Tibial nerve (tissue), 4 donors: ENCODE data around the gene SLC16A10. TPM values are rescaled to one million over a fixed set of nuclear protein-coding genes. Genes with fewer than 3 reads are reported as not detected.
"Not testable (repeated sequence)": the region's sequence is repeated elsewhere in the genome, so short reads cannot be mapped to it uniquely, and the experiment has no call there.

Source experiments
- DNase-seq, 2 donors: peaks; one replicate each; pipeline ENCODE4 v3.0.0-alpha.2; 2019; ENCODE audit warnings: low spot score in 2 of 2
- H3K27ac ChIP-seq, 4 donors: fragments of 200-600 bp; sonication (generic) in 3 of 4; one replicate each; pipeline ENCODE4 v1.5.1; 2017 to 2019; ENCODE audit warnings: mild to moderate bottlenecking in 1 of 4
- H3K27me3 ChIP-seq, 2 donors: fragments of 200-600 bp; sonication (generic) in 1 of 2; one replicate each; pipeline versions ENCODE4 v1.5.1 to v1.6.0; 2017 to 2019
- H3K36me3 ChIP-seq, 3 donors: fragments of 200-600 bp; sonication (generic); one replicate each; pipeline ENCODE4 v1.5.1; 2018 to 2019
- H3K4me1 ChIP-seq, 4 donors: fragments of 200-600 bp; sonication (generic) in 3 of 4; one replicate each; pipeline ENCODE4 v1.5.1; 2017 to 2019
- H3K4me3 ChIP-seq, 4 donors: fragments of 200-600 bp; sonication (generic) in 3 of 4; one replicate each; pipeline ENCODE4 v1.5.1; 2017 to 2019; ENCODE audit warnings: mild to moderate bottlenecking in 1 of 4, moderate library complexity in 1 of 4
- H3K9me3 ChIP-seq, 4 donors: fragments of 200-600 bp; sonication (generic) in 3 of 4; one replicate each; pipeline ENCODE4 v1.5.1; 2017 to 2019
- EP300 ChIP-seq, 2 donors: sonication (generic); formaldehyde crosslinking; IDR thresholded peaks; one replicate each; pipeline ENCODE4 v1.6.1; 2017; ENCODE audit warnings: antibody characterized with exemption in 2 of 2, mild to moderate bottlenecking in 1 of 2
- POLR2A ChIP-seq, 2 donors: fragments of 450-650 bp; IDR thresholded peaks; one replicate each; pipeline ENCODE4 v1.6.1; 2017; ENCODE audit warnings: antibody characterized with exemption in 2 of 2, mild to moderate bottlenecking in 2 of 2, moderate library complexity in 2 of 2
- WGBS, 2 donors: methylation state at CpG; one replicate each; pipeline ENCODE4 v1.1.5; 2018; 5-methylcytosine and 5-hydroxymethylcytosine counted together
- total RNA-seq, 4 donors: library from RNA; depleted of rRNA; stranded (reverse); fragments of >200 nt; gene quantifications; one replicate each; pipeline ENCODE4 v1.1.0, GENCODE V29; 2016
- TF ChIP-seq, protein P1 (sequence below), 5 experiments: fragments of 200-600 bp in 3 of 5; fragments of 450-650 bp in 2 of 5; sonication (generic) in 3 of 5; IDR thresholded peaks; one replicate each; pipeline ENCODE4 v1.5.1; 2016 to 2019; ENCODE audit warnings: antibody characterized with exemption in 5 of 5, mild to moderate bottlenecking in 3 of 5, moderate library complexity in 2 of 5

The SLC16A10 gene
- total RNA-seq, 4 donors from 2014 or later: 0.20 to 32.7 (median 1.3) TPM

DNA sequence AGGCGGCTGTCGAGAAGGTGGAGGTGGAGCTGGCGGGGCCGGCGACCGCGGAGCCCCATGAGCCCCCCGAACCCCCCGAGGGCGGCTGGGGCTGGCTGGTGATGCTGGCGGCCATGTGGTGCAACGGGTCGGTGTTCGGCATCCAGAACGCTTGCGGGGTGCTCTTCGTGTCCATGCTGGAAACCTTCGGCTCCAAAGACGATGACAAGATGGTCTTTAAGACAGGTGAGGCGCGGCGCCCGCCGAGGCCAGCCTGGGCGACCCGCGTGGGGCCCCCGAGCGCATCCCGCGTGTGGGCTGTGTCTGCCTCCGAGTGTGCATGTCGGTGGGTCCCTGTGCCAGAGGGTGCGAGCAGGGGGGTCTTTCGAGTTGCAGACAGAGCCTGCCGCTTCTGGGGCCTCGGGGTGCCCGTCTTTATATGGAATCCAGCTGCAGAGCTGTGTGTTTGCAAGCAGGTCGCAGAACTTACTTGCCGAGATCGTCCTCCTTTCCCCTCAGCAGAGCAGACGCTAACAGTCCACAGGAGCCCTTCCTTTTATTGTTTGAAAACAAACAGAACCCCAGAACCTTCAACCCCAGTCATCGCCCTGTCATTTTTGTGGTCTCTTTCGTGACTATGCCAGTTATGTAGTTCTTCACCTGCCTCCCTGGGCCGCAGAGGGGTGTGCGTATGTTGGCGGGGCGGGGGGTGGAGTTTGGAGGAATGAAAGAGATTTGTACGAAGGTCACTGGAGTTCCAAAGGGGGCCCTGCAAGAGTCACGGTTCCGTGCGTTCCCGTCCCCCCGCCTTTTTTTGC lies 766 bp downstream of the SLC16A10 start:
- Histone ChIP-seq H3K4me3 (peak overlapping the region; percentile 24 to 57 (median 43)), H3K4me1 (peaks cover 0 to 23% (median 0%) of the 10 kb centered on the region in 4 donors), H3K27me3 (peaks cover 0 to 64% of the 10 kb centered on the region in 2 donors), H3K36me3 (no peaks in the 10 kb centered on the region), H3K27ac (no peak overlapping the region), H3K9me3 (no peaks in the 10 kb centered on the region)
- 2% methylated on average over 29 to 44 of the region's 54 CpGs for WGBS, 2 donors
- TF ChIP-seq EP300 (IDR thresholded peaks at IDR 0.05) (no peak), POLR2A (IDR thresholded peaks at IDR 0.05) (no peak)
- TF ChIP-seq, protein P1, sequence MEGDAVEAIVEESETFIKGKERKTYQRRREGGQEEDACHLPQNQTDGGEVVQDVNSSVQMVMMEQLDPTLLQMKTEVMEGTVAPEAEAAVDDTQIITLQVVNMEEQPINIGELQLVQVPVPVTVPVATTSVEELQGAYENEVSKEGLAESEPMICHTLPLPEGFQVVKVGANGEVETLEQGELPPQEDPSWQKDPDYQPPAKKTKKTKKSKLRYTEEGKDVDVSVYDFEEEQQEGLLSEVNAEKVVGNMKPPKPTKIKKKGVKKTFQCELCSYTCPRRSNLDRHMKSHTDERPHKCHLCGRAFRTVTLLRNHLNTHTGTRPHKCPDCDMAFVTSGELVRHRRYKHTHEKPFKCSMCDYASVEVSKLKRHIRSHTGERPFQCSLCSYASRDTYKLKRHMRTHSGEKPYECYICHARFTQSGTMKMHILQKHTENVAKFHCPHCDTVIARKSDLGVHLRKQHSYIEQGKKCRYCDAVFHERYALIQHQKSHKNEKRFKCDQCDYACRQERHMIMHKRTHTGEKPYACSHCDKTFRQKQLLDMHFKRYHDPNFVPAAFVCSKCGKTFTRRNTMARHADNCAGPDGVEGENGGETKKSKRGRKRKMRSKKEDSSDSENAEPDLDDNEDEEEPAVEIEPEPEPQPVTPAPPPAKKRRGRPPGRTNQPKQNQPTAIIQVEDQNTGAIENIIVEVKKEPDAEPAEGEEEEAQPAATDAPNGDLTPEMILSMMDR (IDR thresholded peaks at IDR 0.05): no peak
- no peak for DNase-seq

GRCh38 chr6:111088668-111089003 lies 1.3 kb downstream of the SLC16A10 start:
- Histone ChIP-seq H3K36me3 (no peaks in the 10 kb centered on the region), H3K27ac (no peak overlapping the region), H3K4me3 (peak overlapping the region in 3 of 4 donors; percentile 24 to 57 (median 54)), H3K27me3 (peaks cover 0 to 64% of the 10 kb centered on the region in 2 donors), H3K4me1 (peaks cover 0 to 23% (median 0%) of the 10 kb centered on the region in 4 donors), H3K9me3 (no peaks in the 10 kb centered on the region)
- TF ChIP-seq POLR2A (IDR thresholded peaks at IDR 0.05): no peak
- no peak for TF ChIP-seq EP300 (IDR thresholded peaks at IDR 0.05)
- TF ChIP-seq, protein P1 (IDR thresholded peaks at IDR 0.05): no peak
- WGBS, 2 donors: 26 to 32% methylated on average over 5 of the region's 5 CpGs
- DNase-seq: no peak

DNA sequence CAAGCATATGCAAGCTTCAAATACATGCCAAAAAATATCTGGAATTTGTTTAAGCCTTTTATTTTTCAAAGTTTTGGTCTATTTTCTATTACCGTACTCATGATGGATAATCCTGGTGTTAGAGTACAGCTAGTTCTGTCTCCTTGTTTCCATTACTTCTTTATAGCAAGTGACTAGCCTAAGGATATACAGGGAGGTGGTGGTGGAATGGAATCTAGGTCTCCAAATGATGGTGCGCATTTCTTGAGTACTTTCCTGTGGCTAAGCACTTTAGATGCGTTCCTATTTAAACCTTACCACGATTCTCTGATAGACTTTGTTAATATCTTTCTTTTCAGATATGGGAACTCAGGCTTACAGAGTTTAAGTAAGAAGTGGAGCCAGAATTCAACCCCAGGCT lies 3.5 kb downstream of the SLC16A10 start:
- no peaks in the 10 kb centered on the region for H3K36me3 ChIP-seq
- no peak for DNase-seq
- H3K9me3 ChIP-seq: no peaks in the 10 kb centered on the region
- peaks cover 0 to 23% (median 0%) of the 10 kb centered on the region in 4 donors for H3K4me1 ChIP-seq
- H3K27me3 ChIP-seq: peaks cover 0 to 52% of the 10 kb centered on the region in 2 donors
- TF ChIP-seq POLR2A (IDR thresholded peaks at IDR 0.05): no peak
- TF ChIP-seq EP300 (IDR thresholded peaks at IDR 0.05): no peak
- TF ChIP-seq, protein P1 (IDR thresholded peaks at IDR 0.05): no peak
- H3K27ac ChIP-seq: no peak overlapping the region
- no peak overlapping the region for H3K4me3 ChIP-seq
- 83 to 85% methylated on average over 4 of the region's 4 CpGs for WGBS, 2 donors

DNA sequence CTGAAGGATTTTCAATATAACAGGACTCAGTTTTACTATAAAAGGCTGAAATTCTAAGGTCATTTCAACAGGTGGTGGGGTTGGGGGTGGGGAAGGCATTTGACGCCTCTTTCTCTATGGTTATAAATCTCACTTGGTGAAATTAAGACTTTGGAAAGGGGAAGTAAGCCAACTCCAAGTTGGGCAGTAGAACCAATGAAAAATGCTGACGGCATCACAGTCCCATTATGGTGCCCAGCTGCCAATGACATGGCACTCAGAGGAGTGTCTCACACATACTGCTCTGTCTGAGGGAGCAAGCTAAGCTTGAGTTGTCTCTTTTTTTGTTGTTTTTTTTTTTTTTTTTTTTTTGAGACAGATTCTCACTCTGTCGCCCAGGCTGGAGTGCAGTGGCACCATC lies 4.7 kb downstream of the SLC16A10 start:
- Histone ChIP-seq H3K27ac (no peak overlapping the region), H3K4me3 (no peak overlapping the region), H3K9me3 (no peaks in the 10 kb centered on the region), H3K27me3 (peaks cover 0 to 40% of the 10 kb centered on the region in 2 donors), H3K4me1 (peaks cover 0 to 15% (median 0%) of the 10 kb centered on the region in 4 donors), H3K36me3 (no peaks in the 10 kb centered on the region)
- no peak for DNase-seq
- 86 to 87% methylated on average over 3 of the region's 3 CpGs for WGBS, 2 donors
- no peak for TF ChIP-seq EP300 (IDR thresholded peaks at IDR 0.05)
- no peak for TF ChIP-seq POLR2A (IDR thresholded peaks at IDR 0.05)
- TF ChIP-seq, protein P1 (IDR thresholded peaks at IDR 0.05): no peak

GRCh38 chr6:111095488-111095887 lies 8.2 kb downstream of the SLC16A10 start:
- peaks cover 0 to 13% of the 10 kb centered on the region in 2 donors for H3K27me3 ChIP-seq
- not testable (repeated sequence) for H3K9me3 ChIP-seq, DNase-seq, H3K4me3 ChIP-seq, H3K4me1 ChIP-seq, H3K27ac ChIP-seq, H3K36me3 ChIP-seq
- WGBS, 2 donors: 94 to 95% methylated on average over 1 of the region's 1 CpG
